GM19455 (cell line): ENCODE results near the gene NPIPB8.
"Not testable (repeated sequence)": the region's sequence is repeated elsewhere in the genome, so short reads cannot be mapped to it uniquely, and the experiment has no call there.

Source experiments
- ATAC-seq: cut with Tn5 transposase; IDR thresholded peaks from one replicate; pipeline ENCODE4 v1.9.1; 2021; ENCODE audit not compliant: unreplicated experiment

The NPIPB8 gene

GRCh38 chr16:28606291-28607115 is 31.4 kb upstream of the NPIPB8 start:
- ATAC-seq, result no peak

- ATAC-seq, result no peak
Observed at GRCh38 chr16:28607116-28607623, 30.7 kb upstream of the NPIPB8 start.

DNA sequence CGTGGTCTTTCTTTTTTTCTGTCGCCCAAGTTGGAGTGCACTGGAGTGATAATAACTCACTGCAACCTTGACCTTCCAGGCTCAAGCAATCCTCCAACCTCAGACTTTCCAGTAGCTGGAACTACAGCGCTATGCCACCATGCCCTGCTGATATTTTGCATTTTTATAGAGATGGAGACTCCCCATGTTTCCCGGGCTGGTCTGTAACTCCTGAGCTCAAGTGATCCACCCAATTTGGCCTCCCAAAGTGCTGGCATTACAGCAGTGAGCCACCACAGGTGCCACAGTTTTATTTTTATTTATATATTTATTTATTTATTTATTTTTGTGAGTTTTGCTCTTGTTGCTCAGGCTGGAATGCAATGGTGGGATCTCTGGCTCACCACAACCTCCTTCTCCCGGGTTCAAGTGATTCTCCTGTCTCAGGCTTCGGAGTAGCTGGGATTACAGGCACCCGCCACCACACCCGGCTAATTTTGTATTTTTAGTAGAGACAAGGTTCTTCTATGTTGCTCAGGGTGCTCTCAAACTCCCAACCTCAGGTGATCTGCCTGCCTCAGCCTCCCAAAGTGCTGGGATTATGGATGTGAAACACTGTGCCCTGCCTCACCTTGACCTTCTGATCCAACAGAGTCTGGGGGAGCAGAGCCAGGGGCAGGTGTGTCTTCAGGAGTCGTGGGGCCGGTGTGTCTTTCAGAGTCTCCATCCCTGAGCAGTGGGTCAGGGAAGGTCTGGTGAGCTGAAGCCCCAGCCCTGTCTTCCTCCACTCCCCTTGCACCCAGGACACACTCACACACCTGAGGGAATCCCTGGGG is 30.0 kb upstream of the NPIPB8 start:
- not testable (repeated sequence) for ATAC-seq

GRCh38 chr16:28608496-28608808 is 29.4 kb upstream of the NPIPB8 start:
- not testable (repeated sequence) for ATAC-seq

DNA sequence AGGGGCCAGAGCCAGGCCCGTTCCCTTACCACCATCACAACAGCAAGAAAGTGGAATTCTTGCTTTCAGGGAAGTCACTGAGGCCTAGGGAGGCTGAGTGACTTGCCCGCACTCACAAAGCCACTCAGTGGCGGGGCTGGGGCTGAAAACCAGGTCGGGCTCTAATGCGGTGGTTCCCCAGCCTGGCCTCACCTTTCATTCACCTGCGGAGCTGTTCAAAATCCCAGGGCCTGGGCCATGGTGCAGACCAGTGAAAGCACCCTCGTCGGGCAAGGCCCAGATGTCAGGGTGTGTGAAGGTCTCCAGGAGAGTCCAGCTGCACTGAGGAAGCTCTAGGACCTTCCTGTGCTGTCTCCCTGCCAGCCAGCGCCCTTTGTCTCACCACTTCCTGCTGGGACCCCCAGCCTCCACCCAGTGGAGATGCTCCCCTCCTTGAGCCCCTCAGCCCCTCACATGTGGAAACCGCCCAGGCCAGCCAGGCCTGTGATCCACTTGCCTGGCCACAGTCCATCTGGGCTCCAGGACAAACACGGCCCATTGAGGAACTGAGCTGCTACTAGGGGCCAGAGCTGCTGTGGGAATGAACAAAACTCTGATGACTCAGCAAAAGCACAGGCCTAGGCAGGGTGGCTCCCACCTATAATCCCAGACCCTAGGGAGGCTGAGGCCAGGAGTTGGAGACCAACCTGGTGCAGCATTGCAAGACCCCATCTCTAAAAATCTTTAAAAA is 28.8 kb upstream of the NPIPB8 start:
- ATAC-seq, result not testable (repeated sequence)

- ATAC-seq, result no peak
Observed at GRCh38 chr16:28609631-28610594, 28.0 kb upstream of the NPIPB8 start, which contains the start of gene SULT1A1. SULT1A1 (minus strand) TSS chr16:28610044; CDS start chr16:28608855, 1,189 bp downstream.

GRCh38 chr16:28610595-28611191 is 27.2 kb upstream of the NPIPB8 start:
- no peak for ATAC-seq

DNA sequence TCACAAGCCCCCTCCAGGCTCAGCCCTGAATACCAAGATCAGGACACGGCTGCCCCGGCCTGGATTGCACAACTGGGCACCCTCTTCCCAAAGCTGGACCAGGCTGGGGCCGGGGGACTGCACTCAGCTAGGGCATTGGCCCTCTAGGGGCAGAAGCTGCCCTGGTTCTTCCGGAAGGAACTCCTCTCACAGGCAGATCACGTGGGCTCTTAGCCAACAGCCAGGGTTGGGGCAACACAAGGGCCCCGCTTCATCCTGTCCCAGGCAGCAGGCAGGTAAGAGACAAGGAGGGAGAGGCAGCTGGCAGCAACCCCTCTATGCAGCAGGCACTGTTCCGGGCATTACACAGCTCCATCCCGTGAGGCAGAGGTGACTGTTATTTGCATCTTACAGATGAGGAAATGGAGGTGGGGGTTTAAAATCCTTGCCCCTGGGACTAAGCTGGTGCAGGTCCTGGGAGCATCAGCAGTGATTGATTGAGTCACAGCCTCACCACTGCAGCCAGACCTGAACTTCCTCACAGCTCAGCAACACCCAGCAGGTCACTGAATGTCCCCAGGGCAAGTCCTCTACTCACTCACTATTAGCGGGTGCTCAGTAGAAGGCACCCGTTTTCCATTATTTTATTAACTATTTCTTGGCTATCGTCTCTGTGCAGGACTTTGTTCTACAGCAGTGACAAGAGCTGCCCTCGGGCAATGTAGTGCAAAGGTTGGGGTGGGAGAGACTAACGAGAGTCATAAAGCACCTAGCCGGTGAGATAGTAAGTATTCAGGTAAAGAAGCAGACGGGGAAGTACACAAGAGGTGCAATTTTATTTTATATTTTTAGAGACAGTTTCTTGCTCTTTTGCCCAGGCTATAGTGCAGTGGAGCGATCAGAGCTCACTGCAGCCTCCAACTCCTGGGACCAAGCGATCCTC is 25.2 kb upstream of the NPIPB8 start:
- ATAC-seq, result not testable (repeated sequence)

DNA sequence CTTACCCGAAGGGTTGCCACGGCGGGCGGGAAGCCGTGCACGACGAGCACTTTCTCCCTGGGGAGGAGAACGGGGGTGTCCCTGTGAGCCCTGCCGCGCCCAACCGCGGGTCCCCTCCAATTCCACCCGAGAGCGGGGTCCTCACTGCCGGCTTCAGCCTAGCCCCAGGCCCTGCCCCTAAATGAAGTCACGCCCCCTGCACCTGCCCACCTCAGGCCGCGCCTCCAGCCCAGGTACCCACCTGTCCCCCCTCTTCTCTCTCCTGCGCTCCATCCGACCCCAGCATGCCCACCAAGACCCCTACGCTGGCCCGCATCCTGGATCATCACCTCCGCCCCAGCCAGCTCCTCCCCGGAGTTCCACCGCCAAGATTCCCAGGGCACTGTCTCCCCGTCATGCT is 24.0 kb upstream of the NPIPB8 start:
- not testable (repeated sequence) for ATAC-seq

- not testable (repeated sequence) for ATAC-seq
Observed at GRCh38 chr16:28614561-28614960, 23.3 kb upstream of the NPIPB8 start.

- ATAC-seq, result not testable (repeated sequence)
Observed at GRCh38 chr16:28615486-28616223, 22.2 kb upstream of the NPIPB8 start.

- not testable (repeated sequence) for ATAC-seq
Observed at GRCh38 chr16:28616224-28616577, 21.7 kb upstream of the NPIPB8 start.

GRCh38 chr16:28616636-28617035 is 21.2 kb upstream of the NPIPB8 start:
- no peak for ATAC-seq

GRCh38 chr16:28617874-28618273 is 20.0 kb upstream of the NPIPB8 start:
- ATAC-seq, result no peak

GRCh38 chr16:28620316-28620715 is 17.5 kb upstream of the NPIPB8 start:
- not testable (repeated sequence) for ATAC-seq

DNA sequence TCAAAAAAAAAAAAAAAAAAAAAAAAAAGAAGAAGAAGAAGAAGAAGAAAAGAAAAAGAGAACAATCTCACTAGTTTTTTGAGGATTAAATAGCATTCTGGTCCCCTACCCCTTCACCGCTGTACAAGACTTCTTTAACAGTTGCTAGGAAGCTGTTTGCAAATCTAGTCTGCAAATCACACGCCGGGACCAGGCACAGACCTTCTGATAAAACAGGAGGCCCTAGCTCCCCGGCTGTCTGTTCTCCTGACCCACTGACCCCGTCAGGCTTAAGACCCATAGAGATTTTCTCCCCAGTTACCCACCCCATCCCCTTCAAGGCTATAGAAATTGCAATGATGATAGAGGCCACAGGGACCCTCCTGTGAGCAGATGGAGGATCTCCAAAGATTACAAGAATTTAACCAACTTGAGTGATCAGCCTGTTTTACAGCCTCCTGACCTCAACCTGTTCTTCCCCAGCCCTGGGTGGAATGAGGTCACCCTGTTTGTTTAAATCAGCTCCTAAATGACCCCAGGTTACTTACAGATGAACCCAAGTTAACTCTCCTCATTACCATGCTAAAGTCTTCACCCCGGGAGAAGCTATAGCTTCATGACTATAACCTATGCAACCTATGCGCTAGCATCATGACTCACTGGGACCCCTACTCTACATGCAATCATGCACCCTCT is 16.2 kb upstream of the NPIPB8 start:
- ATAC-seq, result no peak

DNA sequence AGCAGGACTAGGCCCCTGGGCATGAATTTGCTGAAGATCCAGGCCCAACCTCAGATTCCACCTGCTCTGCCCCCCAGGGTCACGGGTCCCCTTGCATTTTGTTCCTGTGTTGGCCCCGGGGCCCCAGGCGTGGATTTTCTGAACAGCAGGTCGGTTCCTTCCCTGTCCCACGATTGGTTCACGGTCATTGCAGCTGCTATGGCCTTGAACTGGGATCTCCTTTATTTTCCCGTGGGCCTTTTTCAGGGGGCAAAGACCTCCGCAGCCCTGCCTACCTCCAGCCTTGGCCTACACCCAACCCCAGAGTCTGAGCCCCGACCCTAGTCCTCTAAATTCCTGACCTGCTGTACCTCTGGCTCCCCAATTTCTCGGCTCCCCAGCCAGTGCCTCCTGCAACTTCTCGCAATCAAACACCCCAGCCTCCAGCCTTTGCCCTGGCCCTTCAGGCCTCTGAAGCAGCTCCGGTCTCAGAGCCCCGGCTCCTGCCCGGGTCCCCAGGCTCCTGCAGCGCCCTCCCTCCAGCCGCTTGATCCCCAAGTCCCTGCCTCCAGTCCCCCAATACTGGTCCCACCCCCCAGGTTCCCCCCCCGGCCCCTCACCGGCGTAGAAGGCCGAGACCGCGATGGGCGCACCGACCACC is 15.2 kb upstream of the NPIPB8 start:
- ATAC-seq, result not testable (repeated sequence)
